Measurements from ENCODE around the gene ZXDC.

- no peak for TF ChIP-seq CTCF (IDR thresholded peaks at IDR 0.05)
- no peak for TF ChIP-seq ZFX (IDR thresholded peaks at IDR 0.05; ENCODE audit: borderline replicate concordance)
Observed at GRCh38 chr3:126498461-126498860, 22.8 kb upstream of the ZXDC start.

Data from 22Rv1 (cell line).